HepG2 (cell line): ENCODE results near the gene NCOA5. TPM values are rescaled to one million over a fixed set of nuclear protein-coding genes. Genes with fewer than 3 reads are reported as not detected.

Experiments
- ARID2 ChIP-seq: sonication (generic); formaldehyde crosslinking; IDR thresholded peaks from 2 replicates; pipeline ENCODE4 v1.8.1; 2022; ENCODE audit warnings: mild to moderate bottlenecking, missing genetic modification reagents, borderline replicate concordance
- CREB3 ChIP-seq: sonication (generic); formaldehyde crosslinking; IDR thresholded peaks from 2 replicates; pipeline ENCODE4 v1.5.0; 2020; ENCODE audit warnings: missing genetic modification reagents
- FOXJ3 ChIP-seq: sonication (generic); formaldehyde crosslinking; IDR thresholded peaks from 2 replicates; pipeline ENCODE4 v1.4.0; 2020; ENCODE audit warnings: missing genetic modification reagents, mild to moderate bottlenecking, borderline replicate concordance
- FOXP4 ChIP-seq: sonication (generic); formaldehyde crosslinking; IDR thresholded peaks from 2 replicates; pipeline ENCODE4 v1.4.0; 2020; ENCODE audit warnings: missing genetic modification reagents
- GLI4 ChIP-seq: sonication (generic); formaldehyde crosslinking; IDR thresholded peaks from 2 replicates; pipeline ENCODE4 v1.5.1; 2020; ENCODE audit warnings: missing genetic modification reagents, mild to moderate bottlenecking, moderate library complexity, borderline replicate concordance
- HNRNPH1 ChIP-seq: fragments of 200-400 bp; formaldehyde crosslinking; optimal IDR thresholded peaks from 2 replicates; pipeline ENCODE3; 2017; ENCODE audit warnings: mild to moderate bottlenecking, low read depth, low read length
- MAX ChIP-seq: IDR thresholded peaks from 2 replicates; pipeline ENCODE4 v1.6.1; 2012; ENCODE audit warnings: inconsistent platforms
- NAIF1 ChIP-seq: sonication (generic); formaldehyde crosslinking; IDR thresholded peaks from 2 replicates; pipeline ENCODE4 v1.5.0; 2020; ENCODE audit warnings: mild to moderate bottlenecking, missing genetic modification reagents, borderline replicate concordance
- NBN ChIP-seq: fragments of 450-650 bp; conservative IDR thresholded peaks from 2 replicates; pipeline ENCODE4 v1.6.1; 2017
- NCOA1 ChIP-seq: sonication (generic); formaldehyde crosslinking; IDR thresholded peaks from 2 replicates; pipeline ENCODE4 v1.9.0; 2021; ENCODE audit warnings: missing genetic modification reagents
- NFIB ChIP-seq: sonication (generic); formaldehyde crosslinking; IDR thresholded peaks from 2 replicates; pipeline ENCODE4 v1.9.0; 2021; ENCODE audit warnings: missing genetic modification reagents, mild to moderate bottlenecking, borderline replicate concordance
- PHF21A ChIP-seq: sonication (generic); formaldehyde crosslinking; IDR thresholded peaks from 2 replicates; pipeline ENCODE4 v1.5.0; 2020; ENCODE audit warnings: mild to moderate bottlenecking, missing genetic modification reagents
- PREB ChIP-seq: sonication (generic); formaldehyde crosslinking; IDR thresholded peaks from 2 replicates; pipeline ENCODE4 v1.4.0; 2020; ENCODE audit warnings: missing genetic modification reagents
- RAD21 ChIP-seq: fragments of 450-650 bp; formaldehyde crosslinking; IDR thresholded peaks from 2 replicates; pipeline ENCODE4 v1.5.0; 2020; ENCODE audit warnings: mild to moderate bottlenecking
- REXO4 ChIP-seq: sonication (generic); formaldehyde crosslinking; IDR thresholded peaks from 2 replicates; pipeline ENCODE4 v1.8.0; 2022; ENCODE audit warnings: missing genetic modification reagents, mild to moderate bottlenecking, borderline replicate concordance
- YEATS2 ChIP-seq: sonication (generic); formaldehyde crosslinking; IDR thresholded peaks from 2 replicates; pipeline ENCODE4 v1.4.0; 2020; ENCODE audit warnings: missing genetic modification reagents, borderline replicate concordance
- ZNF253 ChIP-seq: sonication (generic); formaldehyde crosslinking; IDR thresholded peaks from 2 replicates; pipeline ENCODE4 v1.8.0; 2022; ENCODE audit warnings: mild to moderate bottlenecking, missing genetic modification reagents, borderline replicate concordance
- ZNF276 ChIP-seq: sonication (generic); formaldehyde crosslinking; IDR thresholded peaks from 2 replicates; pipeline ENCODE4 v1.4.0; 2020; ENCODE audit warnings: mild to moderate bottlenecking, low read depth, missing genetic modification reagents
- ZNF546 ChIP-seq: sonication (generic); formaldehyde crosslinking; conservative IDR thresholded peaks from 2 replicates; pipeline ENCODE4 v1.8.1; 2023; ENCODE audit warnings: mild to moderate bottlenecking, missing genetic modification reagents
- ZNF713 ChIP-seq: sonication (generic); formaldehyde crosslinking; IDR thresholded peaks from 2 replicates; pipeline ENCODE4 v1.4.0; 2020; ENCODE audit warnings: mild to moderate bottlenecking, missing genetic modification reagents
- ZNF841 ChIP-seq: sonication (generic); formaldehyde crosslinking; IDR thresholded peaks from 2 replicates; pipeline ENCODE4 v1.8.1; 2023; ENCODE audit warnings: missing genetic modification reagents, borderline replicate concordance
- ZUFSP ChIP-seq: sonication (generic); formaldehyde crosslinking; IDR thresholded peaks from 2 replicates; pipeline ENCODE4 v1.9.0; 2021; ENCODE audit warnings: missing genetic modification reagents, mild to moderate bottlenecking, borderline replicate concordance
- polyA plus RNA-seq, 8 experiments: library from polyadenylated mRNA; depleted of rRNA in 3 of 8; stranded (reverse) in 7 of 8; unstranded in 1 of 8; fragments of >200 nt; fragmentation: Illumina TruSeq in 4 of 8; extraction: Trizol in 4 of 8; gene quantifications; 2 replicates each; pipeline versions ENCODE4 v1.2.1 to v1.2.3, GENCODE V29; 2011 to 2016; ENCODE audit warnings: low read depth in 4 of 8, missing spikeins in 1 of 8, mixed read lengths in 1 of 8; ENCODE audit not compliant: insufficient read depth in 1 of 8
- total RNA-seq, 5 experiments: library from RNA; depleted of rRNA; stranded (reverse); fragments of >200 nt; fragmentation: Illumina TruSeq; extraction: Trizol; gene quantifications; 2 replicates each; pipeline ENCODE4 v1.2.3, GENCODE V29; 2016; ENCODE audit warnings: low read depth in 1 of 5

NCOA5 gene
- total and polyA plus RNA-seq, 2 of the 13 experiments (the other 11 are each of a cell fraction or from before 2014, with no cell fraction given), result 16.5 to 28.4 TPM

GRCh38 chr20:46117704-46118467 is 28.1 kb upstream of the NCOA5 start, which contains the start of gene CD40 (continued):
- TF ChIP-seq ZNF276 (CRISPR knock-in tag) (no peak), FOXJ3 (CRISPR knock-in tag) (no peak), ARID2 (CRISPR knock-in tag) (no peak), FOXP4 (CRISPR knock-in tag) (no peak), NBN (no peak), HNRNPH1 (no peak), ZUFSP (CRISPR knock-in tag) (no peak), ZNF546 (no peak), PREB (no peak), GLI4 (CRISPR knock-in tag) (no peak), CREB3 (CRISPR knock-in tag) (no peak), ZNF713 (CRISPR knock-in tag) (no peak), NCOA1 (no peak), NAIF1 (CRISPR knock-in tag) (no peak), REXO4 (CRISPR knock-in tag) (no peak), PHF21A (CRISPR knock-in tag) (0 out of 2 replicates have a peak, but pooled peaks have one; percentile 30), NFIB (CRISPR knock-in tag) (no peak), ZNF841 (CRISPR knock-in tag) (no peak), ZNF253 (CRISPR knock-in tag) (no peak), YEATS2 (CRISPR knock-in tag) (no peak), MAX (peak; percentile 36; the same call in 1 of the 2 replicates), RAD21 (CRISPR knock-in tag) (no peak)
